Measurements from ENCODE around the gene OPN4.
"Not testable (repeated sequence)": the region's sequence is repeated elsewhere in the genome, so short reads cannot be mapped to it uniquely, and the experiment has no call there.

The OPN4 gene, protein sequence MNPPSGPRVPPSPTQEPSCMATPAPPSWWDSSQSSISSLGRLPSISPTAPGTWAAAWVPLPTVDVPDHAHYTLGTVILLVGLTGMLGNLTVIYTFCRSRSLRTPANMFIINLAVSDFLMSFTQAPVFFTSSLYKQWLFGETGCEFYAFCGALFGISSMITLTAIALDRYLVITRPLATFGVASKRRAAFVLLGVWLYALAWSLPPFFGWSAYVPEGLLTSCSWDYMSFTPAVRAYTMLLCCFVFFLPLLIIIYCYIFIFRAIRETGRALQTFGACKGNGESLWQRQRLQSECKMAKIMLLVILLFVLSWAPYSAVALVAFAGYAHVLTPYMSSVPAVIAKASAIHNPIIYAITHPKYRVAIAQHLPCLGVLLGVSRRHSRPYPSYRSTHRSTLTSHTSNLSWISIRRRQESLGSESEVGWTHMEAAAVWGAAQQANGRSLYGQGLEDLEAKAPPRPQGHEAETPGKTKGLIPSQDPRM

DNA sequence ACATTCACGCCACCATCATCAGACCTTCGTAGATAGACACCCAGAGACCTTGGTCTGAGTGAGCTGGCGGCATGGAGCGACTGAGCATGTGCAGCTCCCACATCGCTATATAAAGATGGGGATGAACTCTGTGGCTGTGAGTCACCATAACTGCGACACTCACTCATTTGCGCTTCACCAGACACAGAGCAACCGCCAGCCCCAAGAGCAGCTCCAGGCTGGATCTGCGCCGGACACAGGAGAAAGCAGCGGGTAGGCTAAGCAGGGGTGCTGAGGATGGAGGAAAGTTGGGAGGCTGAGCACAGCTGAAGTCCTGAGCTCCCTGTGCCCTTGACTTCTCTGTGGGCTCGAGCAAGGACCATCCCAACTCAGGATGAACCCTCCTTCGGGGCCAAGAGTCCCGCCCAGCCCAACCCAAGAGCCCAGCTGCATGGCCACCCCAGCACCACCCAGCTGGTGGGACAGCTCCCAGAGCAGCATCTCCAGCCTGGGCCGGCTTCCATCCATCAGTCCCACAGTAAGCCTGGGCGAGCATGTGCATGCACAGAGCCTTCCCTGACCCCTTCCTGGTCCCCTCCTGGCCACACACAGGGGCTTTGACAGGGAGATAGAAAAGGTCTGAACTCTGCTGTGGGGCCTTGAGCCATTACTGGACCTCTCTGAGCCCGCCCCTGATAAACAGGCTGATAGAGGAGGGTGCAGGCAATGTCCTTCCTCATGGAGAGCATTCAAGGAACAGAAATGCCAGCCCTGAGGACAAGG is at the start of gene OPN4:
Gene OPN4 (plus strand): TSS at position 137 of the 762 bp plus-strand sequence. CDS start 237 bp downstream, at position 374.
- DNase-seq, result no peak

GRCh38 chr10:86607674-86608073 is 46.7 kb upstream of the OPN4 start:
- no peak for DNase-seq

- no peak for DNase-seq
Observed at GRCh38 chr10:86609920-86610319, 44.4 kb upstream of the OPN4 start.

DNA sequence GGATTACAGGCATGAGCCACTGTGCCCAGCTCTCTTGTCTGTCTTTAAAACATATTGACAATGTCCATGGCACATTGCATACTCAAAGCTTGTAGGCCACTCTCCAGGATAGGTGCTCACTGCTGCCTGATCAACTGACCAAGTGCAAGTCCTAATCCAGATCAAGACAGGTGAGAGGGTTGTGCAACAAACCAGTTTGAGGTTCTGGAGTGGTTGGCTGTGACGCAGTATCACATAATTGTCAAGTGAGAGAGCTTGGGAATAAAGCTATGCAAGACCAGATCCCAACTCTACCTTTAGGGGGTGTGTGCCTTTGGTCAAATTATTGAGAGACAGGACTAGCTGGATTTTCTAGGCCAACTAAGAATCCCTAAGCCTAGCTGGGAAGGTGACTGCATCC is 43.0 kb upstream of the OPN4 start:
- no peak for DNase-seq

GRCh38 chr10:86613096-86613495 is 41.3 kb upstream of the OPN4 start:
- no peak for DNase-seq

DNA sequence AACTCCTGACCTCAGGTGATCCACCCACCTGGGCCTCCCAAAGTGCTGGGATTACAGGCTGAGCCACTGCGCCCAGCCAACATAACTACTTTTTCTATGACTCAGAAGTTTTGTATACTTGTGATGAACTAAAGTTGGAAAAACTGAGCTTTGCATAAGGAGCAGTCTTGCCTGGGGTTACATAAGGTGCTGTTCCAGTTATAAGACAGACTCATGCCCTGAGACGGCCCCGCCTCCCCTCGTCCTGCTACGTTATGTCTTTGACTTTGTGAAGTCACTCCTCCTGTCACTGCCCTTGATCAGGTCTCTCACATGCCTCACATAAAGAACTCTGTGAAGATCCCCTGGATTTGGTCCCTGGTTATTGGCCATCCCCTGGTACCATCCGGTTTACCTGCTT is 40.4 kb upstream of the OPN4 start:
- no peak for DNase-seq

DNA sequence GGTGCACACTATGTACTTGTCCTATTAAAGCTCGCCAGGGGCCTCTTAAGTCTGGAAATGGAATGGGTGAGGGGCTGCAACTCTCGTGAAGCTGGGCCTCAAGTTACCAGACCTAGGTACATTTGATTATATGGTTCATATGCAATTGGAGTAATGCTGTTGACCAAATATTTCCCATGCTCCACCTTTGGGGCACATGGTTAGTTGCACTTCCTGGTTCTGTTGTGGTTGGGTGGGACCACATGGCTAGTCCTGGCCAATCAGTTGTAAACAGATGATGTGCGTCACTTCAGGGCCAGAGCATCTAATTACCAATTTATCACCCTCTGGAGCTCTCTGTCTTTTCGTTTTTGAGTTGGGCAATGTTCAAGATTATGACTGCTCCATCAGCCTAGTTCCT is 39.5 kb upstream of the OPN4 start:
- no peak for DNase-seq

DNA sequence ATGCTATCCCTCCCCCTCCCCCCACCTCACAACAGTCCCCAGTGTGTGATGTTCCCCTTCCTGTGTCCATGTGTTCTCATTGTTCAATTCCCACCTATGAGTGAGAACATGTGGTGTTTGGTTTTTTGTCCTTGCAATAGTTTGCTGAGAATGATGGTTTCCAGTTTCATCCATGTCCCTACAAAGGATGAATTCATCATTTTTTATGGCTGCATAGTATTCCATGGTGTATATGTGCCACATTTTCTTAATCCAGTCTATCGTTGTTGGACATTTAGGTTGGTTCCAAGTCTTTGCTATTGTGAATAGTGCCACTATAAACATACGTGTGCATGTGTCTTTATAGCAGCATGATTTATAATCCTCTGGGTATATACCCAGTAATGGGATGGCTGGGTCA is 37.1 kb upstream of the OPN4 start:
- DNase-seq, result not testable (repeated sequence)

DNA sequence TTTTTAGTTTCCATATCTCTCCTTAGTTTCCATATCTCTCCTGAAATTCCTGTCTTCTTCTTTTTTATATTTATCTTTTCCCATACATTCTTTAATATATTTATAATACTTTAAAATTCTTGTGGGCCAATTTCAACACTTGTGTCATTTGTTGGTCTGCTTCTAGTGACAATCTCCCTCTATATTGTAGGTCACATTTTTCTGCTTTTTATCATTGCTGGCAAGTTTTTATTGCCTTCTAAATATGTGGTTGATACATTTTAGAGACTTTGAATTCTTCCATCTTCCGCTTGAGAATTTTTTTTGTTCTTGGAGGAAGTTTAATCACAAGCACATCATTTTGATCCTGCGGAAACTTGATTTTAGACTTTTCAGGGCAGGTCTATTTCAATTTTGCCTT is 26.0 kb upstream of the OPN4 start:
- no peak for DNase-seq

DNA sequence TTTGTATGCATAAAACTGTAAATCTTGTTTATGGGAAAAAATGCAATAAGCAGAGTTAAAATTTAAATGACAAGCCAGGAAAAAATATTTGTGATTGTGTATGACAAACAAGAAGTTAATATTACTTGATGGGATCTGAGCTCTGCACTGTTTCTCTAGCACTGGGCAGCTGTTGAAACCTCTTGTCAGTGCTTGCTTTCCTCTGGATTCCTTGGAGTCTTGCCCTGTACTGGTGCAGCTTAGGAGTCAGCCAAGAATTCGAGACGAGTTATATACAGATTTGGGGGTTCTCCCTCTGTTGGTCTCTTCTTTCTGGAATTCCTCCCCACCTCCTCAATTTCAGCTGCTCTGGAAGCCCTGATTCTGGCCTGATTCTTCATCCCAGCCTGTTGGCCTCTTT is 24.3 kb upstream of the OPN4 start:
- no peak for DNase-seq

DNA sequence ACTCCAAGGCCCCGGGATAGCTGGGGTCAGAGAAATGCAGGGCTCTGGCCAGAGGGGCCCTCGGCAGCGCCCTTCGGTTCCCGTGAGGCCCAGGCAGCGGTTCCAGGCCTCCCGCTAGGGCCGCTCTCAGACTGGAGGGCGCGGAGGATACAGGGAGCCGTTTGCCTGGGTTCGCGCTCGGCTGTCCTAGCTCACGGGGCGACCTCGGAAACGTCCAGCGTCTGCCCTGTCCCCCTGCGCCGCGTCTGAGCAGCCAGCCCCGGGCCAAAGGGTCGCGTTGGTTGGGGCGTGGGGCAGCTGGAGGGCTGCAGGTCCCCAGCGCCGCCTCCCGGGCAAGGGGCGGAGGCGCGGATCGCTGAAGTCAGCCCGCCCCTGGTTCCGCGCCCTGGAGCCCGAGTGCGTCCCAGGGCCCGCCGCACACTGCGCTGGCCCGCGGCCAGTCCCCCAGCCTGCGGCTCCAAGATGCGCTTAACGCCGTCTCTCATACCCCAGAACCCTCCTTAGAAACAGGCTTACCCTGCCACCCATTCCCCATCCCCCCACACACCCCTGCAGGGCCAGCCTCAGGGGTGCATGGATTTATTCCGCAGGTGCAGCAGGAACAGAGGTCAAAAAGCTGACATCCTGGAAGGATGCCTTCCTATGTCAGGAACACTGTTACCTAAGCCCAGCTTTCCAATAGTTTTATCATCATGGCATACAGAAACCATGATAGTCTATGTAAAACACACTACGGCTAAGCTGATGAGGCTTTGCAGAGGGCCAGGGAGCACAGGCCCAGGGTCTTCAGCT is 22.1 kb upstream of the OPN4 start:
- DNase-seq, result no peak

DNA sequence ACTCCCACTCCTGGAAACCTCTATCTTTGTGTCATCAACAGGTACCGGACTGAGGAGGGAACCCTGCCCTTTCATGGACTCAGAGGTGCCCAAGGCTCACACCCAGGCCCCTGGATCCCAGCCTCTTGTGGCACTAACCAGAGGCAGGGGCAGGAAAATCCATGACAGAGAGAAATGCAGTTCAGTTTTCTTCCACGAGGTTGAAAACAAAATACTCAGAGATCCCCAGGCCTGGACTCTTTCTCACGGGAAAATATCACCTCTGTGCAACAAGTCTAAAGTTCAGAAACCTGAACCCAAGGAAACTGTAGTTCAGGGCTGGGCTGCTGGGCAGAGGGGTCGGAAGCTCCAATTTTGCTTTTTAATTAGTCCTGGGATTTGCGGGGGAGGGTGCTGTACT is 21.4 kb upstream of the OPN4 start:
- DNase-seq, result no peak

DNA sequence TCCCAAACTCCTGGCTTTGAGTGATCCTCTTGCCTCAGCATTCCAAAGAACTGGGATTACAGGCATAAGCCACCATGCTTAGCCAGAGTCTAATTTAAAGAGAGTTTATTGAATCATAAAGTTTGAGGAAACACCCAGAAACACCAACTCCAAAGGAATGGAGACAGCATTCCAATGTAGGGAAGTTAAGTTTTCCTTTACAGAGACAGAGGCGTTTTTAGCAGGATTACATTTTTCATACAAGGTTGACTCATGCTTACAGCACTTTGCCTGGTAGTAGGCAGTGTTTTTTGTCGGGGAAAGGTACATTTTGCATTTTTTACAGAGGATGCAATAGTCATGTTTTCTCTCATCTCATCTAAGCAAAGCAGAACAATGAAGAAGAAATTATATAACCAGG is 18.9 kb upstream of the OPN4 start:
- DNase-seq, result no peak

GRCh38 chr10:86636311-86636710 is 18.0 kb upstream of the OPN4 start:
- DNase-seq, result no peak

DNA sequence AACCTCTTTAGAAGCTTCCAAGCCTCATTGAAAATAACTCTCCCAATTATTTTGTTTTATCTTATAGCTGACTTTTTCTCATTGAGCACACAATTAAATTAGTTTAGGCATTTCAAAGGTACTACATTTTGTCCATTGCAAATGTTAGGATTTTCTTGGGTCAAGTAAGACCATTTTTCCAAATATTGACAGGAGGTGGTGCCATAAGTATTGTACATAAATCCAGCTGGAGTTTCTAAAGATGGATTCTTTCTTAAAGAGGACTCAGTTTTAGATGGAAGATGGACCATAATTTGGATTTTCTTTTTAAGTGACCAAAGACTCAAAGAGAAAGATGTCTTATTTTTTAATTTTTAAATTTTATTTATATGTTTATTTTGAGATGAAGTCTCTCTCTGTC is 12.3 kb upstream of the OPN4 start:
- DNase-seq, result no peak

DNA sequence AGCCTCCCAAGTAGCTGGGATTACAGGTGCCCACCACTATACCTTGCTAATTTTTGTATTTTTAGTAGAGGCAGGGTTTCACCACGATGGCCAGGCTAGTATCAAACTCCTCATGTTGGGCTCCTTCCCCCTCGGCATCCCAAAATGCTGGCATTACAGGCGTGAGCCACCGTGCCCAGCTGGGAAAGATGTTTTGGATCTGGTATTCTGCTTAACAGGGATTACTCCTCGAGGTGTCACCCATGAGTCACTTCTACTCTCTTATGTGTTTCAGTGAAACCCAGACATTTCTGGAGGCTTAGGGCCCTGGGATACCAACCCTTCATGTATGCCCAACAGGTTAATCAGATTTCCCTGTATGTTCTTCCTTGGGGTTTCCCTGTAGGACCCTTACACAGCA is 11.8 kb upstream of the OPN4 start:
- no peak for DNase-seq

- peak in 1 of 2 experiments; percentile 18 for DNase-seq
Observed at GRCh38 chr10:86644152-86644793, 10.1 kb upstream of the OPN4 start.

- DNase-seq, result peak in 1 of 2 experiments; percentile 11
Observed at GRCh38 chr10:86644794-86645445, 9.4 kb upstream of the OPN4 start.

DNA sequence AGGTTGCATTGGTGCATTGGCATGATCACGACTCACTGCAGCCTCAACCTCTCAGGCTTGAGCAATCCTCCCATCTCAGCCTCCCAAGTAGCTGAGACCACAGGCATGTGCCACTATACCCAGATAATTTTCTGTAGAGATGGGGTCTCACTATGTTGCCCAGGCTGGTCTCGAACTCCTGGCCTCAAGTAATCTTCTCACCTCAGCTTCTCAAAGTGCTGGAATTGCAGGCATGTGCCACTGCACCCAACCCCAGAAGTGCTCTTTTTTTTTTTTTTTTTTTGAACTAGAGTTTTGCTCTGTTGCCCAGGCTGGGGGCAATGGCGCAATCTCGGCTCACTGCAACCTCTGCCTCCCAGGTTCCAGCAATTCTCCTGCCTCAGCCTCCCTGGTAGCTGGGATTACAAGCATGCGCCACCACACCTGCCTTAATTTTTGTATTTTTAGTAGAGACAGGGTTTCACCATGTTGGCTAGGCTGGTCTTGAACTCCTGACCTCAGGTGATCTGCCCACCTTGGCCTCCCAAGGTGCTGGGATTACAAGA is 8.7 kb upstream of the OPN4 start:
- not testable (repeated sequence) for DNase-seq

GRCh38 chr10:86646532-86646931 is 7.8 kb upstream of the OPN4 start:
- DNase-seq, result no peak

GRCh38 chr10:86646933-86647332 is 7.4 kb upstream of the OPN4 start:
- DNase-seq, result no peak
